KMS-11 (cell line): ENCODE results near the gene ZNF232.

Source experiments
- H2AFZ ChIP-seq: fragments of 200-600 bp; sonication (generic); 2 replicates; pipeline ENCODE4 v1.6.1; 2016; ENCODE audit warnings: antibody characterized with exemption, mixed run types, low read depth
- H3K27ac ChIP-seq: fragments of 200-600 bp; sonication (generic); 2 replicates; pipeline ENCODE4 v1.6.1; 2016; ENCODE audit warnings: mild to moderate bottlenecking, mixed run types
- H3K27me3 ChIP-seq: fragments of 200-600 bp; sonication (generic); 2 replicates; pipeline ENCODE4 v1.6.1; 2017; ENCODE audit warnings: mild to moderate bottlenecking, low read depth, mixed run types, moderate library complexity; ENCODE audit not compliant: insufficient read depth
- H3K36me3 ChIP-seq: fragments of 200-600 bp; sonication (generic); 2 replicates; pipeline ENCODE4 v1.6.1; 2017; ENCODE audit warnings: mild to moderate bottlenecking, mixed run types; ENCODE audit not compliant: insufficient read depth
- H3K4me1 ChIP-seq: fragments of 200-600 bp; sonication (generic); 2 replicates; pipeline ENCODE4 v1.6.1; 2016; ENCODE audit warnings: mild to moderate bottlenecking, low read depth, mixed run types; ENCODE audit not compliant: poor library complexity, severe bottlenecking
- H3K4me2 ChIP-seq: fragments of 200-600 bp; sonication (generic); 2 replicates; pipeline ENCODE4 v1.7.0; 2016; ENCODE audit warnings: mild to moderate bottlenecking, mixed run types
- H3K4me3 ChIP-seq: fragments of 200-600 bp; sonication (generic); IDR thresholded peaks from 2 replicates; pipeline ENCODE4 v1.6.1; 2017; ENCODE audit warnings: low read depth, low read length, mixed read lengths; ENCODE audit not compliant: insufficient read depth
- H3K79me2 ChIP-seq: fragments of 200-600 bp; sonication (generic); 2 replicates; pipeline ENCODE4 v1.6.1; 2016; ENCODE audit warnings: low read depth, mixed run types; ENCODE audit not compliant: insufficient read depth
- H3K9ac ChIP-seq: fragments of 200-600 bp; sonication (generic); 2 replicates; pipeline ENCODE4 v1.6.1; 2016; ENCODE audit warnings: mild to moderate bottlenecking, mixed run types
- H4K20me1 ChIP-seq: fragments of 200-600 bp; sonication (generic); 2 replicates; pipeline ENCODE4 v1.6.1; 2016; ENCODE audit warnings: mild to moderate bottlenecking, mixed run types; ENCODE audit not compliant: insufficient read depth
- TF ChIP-seq, protein P1 (sequence below): fragments of 200-600 bp; sonication (generic); conservative IDR thresholded peaks from 2 replicates; pipeline ENCODE4 v1.6.1; 2017; ENCODE audit warnings: low read depth, mild to moderate bottlenecking, antibody characterized with exemption, low read length, moderate library complexity, mixed read lengths

Gene ZNF232

DNA sequence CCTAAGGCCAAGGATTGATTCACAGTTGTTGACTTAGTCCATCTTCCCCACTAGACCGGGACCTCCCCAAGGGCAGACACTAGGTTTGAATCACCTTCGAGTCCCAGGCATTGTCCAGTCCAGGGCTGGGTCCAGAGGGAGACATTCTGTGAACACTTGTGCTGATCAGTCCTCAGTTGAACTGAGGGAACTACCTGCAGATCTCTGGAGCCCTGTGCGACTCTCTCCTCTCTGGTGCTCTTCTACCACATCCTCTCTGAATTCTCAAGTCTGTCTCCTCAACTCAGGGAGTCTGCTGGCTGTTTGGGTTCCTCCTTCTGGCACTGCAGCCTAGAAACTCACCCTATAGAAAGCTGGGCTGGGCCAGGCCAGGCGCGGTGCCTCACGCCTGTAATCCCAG, 10.8 kb downstream of the ZNF232 start:
- TF ChIP-seq, protein P1, sequence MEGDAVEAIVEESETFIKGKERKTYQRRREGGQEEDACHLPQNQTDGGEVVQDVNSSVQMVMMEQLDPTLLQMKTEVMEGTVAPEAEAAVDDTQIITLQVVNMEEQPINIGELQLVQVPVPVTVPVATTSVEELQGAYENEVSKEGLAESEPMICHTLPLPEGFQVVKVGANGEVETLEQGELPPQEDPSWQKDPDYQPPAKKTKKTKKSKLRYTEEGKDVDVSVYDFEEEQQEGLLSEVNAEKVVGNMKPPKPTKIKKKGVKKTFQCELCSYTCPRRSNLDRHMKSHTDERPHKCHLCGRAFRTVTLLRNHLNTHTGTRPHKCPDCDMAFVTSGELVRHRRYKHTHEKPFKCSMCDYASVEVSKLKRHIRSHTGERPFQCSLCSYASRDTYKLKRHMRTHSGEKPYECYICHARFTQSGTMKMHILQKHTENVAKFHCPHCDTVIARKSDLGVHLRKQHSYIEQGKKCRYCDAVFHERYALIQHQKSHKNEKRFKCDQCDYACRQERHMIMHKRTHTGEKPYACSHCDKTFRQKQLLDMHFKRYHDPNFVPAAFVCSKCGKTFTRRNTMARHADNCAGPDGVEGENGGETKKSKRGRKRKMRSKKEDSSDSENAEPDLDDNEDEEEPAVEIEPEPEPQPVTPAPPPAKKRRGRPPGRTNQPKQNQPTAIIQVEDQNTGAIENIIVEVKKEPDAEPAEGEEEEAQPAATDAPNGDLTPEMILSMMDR = no peak
- Histone ChIP-seq H3K79me2 (no peaks in the 10 kb centered on the region), H3K27me3 (no peaks in the 10 kb centered on the region), H2AFZ (no peak overlapping the region), H3K4me3 (no peak overlapping the region), H3K9ac (no peak overlapping the region), H3K4me1 (no peaks in the 10 kb centered on the region), H4K20me1 (no peaks in the 10 kb centered on the region), H3K36me3 (no peaks in the 10 kb centered on the region), H3K4me2 (no peak overlapping the region), H3K27ac (no peak overlapping the region)

- Histone ChIP-seq H3K79me2 (no peaks in the 10 kb centered on the region), H3K4me2 (no peak overlapping the region), H3K27me3 (no peaks in the 10 kb centered on the region), H3K4me1 (no peaks in the 10 kb centered on the region), H4K20me1 (no peaks in the 10 kb centered on the region), H3K27ac (no peak overlapping the region), H3K36me3 (no peaks in the 10 kb centered on the region), H2AFZ (no peak overlapping the region), H3K4me3 (no peak overlapping the region), H3K9ac (no peak overlapping the region)
- TF ChIP-seq, protein P1 = no peak
Measured at GRCh38 chr17:5099271-5099670, 12.4 kb downstream of the ZNF232 start.

DNA sequence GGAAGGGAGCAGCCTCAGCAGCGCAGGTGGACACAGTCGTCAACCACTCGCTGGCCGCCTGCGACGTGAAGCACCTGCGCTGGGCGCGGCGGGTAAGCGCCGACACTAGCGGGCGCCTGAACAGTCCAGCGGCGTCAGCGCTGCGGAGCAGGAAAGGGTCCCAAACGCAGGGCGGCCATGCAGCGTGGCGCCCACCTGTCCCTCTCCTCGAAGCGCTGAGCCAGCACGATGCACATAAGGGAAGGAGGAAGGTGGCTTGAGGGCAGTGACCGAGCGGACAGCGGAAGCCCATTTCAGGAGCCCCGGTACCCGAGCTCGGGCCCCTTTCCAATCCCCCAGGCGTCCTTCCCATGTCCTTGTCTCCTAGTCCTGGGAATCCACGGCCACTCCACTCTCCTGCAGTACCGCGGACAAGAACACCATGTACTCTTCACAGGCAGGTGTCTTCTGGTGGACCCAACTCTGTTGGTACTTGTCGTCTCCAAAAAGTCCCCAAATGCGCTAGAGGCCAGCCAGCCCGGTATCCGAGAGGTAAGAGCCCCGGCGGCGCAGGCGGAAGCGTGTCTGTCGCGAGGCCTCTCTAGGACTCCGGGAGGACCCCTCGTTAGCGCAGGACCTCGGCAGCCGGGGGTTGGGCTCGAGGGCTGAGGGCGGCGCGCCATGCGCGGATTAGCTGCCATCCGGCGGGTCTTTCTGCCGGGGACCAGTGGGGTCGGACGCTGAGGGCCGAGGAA, 14.4 kb downstream of the ZNF232 start:
- TF ChIP-seq, protein P1 = no peak
- no peaks in the 10 kb centered on the region for H3K4me1 ChIP-seq
- H2AFZ ChIP-seq = no peak overlapping the region
- no peaks in the 10 kb centered on the region for H3K79me2 ChIP-seq
- H3K4me3 ChIP-seq = no peak overlapping the region
- no peak overlapping the region for H3K4me2 ChIP-seq
- H3K27me3 ChIP-seq = no peaks in the 10 kb centered on the region
- no peaks in the 10 kb centered on the region for H3K36me3 ChIP-seq
- H4K20me1 ChIP-seq = no peaks in the 10 kb centered on the region
- no peak overlapping the region for H3K27ac ChIP-seq
- no peak overlapping the region for H3K9ac ChIP-seq

- Histone ChIP-seq H3K79me2 (no peaks in the 10 kb centered on the region), H3K27ac (no peak overlapping the region), H3K4me2 (no peak overlapping the region), H3K4me1 (no peaks in the 10 kb centered on the region), H3K4me3 (no peak overlapping the region), H4K20me1 (no peaks in the 10 kb centered on the region), H3K36me3 (no peaks in the 10 kb centered on the region), H3K27me3 (no peaks in the 10 kb centered on the region), H3K9ac (no peak overlapping the region), H2AFZ (no peak overlapping the region)
- TF ChIP-seq, protein P1 = no peak
Measured at GRCh38 chr17:5096731-5097100, 15.0 kb downstream of the ZNF232 start.
